Erythroblast (primary cell): Measurements from ENCODE around the gene RELN.
A peak's percentile ranks its signal among the peaks of the same experiment; 100 is the strongest.

ENCODE experiments used
- GATA1 ChIP-seq: IDR thresholded peaks from 2 replicates; pipeline ENCODE4 v1.6.1; 2011; ENCODE audit warnings: low read depth, mild to moderate bottlenecking, control low read depth, low read length, moderate library complexity
- POLR2A ChIP-seq: IDR thresholded peaks from 2 replicates; pipeline ENCODE4 v1.6.1; 2011; ENCODE audit warnings: mild to moderate bottlenecking, low read length

- TF ChIP-seq POLR2A (no peak), GATA1 (peak; percentile 14)
These were observed 6.6 kb upstream of the RELN start for GRCh38 chr7:103996017-103996551.
